NCI-H1694 (cell line): ENCODE results near the gene DCAF4.

Source experiments
- DNase-seq: peaks from one replicate; lab custom pipeline; 2025; lab: John Stamatoyannopoulos, UW

The DCAF4 gene

GRCh38 chr14:72926292-72927028, at the start of gene DCAF4:
TSS of gene DCAF4 (plus strand) at chr14:72926464. CDS start at chr14:72937979, 11,515 bp downstream.
- peak; percentile 72 for DNase-seq

DNA sequence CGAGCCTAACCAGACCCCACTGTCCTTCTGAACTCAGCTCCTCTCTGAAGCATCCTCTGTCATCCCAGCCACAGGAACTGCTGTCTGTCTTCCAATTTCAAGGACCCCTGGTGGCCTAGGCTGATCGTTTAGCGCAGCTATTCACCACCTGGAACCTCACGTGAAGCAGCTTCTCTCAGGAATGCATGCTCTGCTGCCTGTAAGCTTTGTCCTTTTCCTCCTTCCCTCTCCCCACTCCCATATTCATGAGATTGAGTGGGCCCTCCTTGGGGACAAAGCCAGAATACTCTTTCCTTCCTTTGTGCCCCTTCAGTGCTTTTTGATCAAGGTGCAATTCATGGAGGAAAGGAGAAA, 49.6 kb upstream of the DCAF4 start:
- DNase-seq = no peak

DNA sequence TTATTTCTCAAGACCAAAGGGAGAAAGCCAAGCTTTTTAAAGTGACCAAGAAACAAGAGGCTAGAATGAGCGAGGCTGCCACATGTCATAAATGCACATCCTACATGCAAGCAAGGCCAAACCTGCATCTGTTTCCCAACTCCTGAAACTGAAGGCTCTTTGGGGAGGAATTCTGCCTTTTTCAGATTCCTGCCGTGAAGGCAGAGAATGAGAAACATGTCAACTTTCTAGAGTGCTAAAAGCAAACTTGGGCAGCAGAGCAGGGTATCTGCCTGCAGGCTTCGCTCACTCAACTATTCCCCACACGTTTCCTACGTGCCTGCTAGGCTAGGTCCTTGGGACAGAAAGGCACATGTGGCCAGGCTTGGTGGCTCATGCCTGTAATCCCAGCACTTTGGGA, 47.5 kb upstream of the DCAF4 start:
- DNase-seq = no peak

GRCh38 chr14:72879431-72879830, 46.8 kb upstream of the DCAF4 start:
- DNase-seq = no peak

- DNase-seq = no peak
These were observed 46.1 kb upstream of the DCAF4 start for GRCh38 chr14:72880164-72880563.

GRCh38 chr14:72880820-72881219, 45.4 kb upstream of the DCAF4 start:
- no peak for DNase-seq

- DNase-seq = no peak
These were observed 44.7 kb upstream of the DCAF4 start for GRCh38 chr14:72881543-72881942.

DNA sequence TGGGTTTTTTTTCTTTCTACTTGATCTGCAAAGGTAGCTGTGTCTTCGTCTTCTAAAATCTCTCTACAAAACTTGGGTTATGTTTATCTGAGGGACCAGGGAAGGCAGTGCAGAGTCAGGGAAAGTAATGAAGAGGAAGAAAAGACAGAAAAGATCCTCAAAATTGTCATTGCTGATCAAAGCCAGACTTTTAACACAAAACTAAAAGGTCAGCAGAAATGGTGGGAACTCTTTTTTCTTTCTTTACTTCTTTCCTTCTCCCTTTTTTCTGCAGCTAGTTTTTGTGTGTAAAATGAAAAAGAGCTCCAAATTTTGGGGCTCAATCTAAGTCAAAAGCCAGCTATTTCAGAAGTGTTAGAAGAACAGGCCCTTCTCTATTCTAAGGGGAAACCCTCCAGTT, 44.2 kb upstream of the DCAF4 start:
- DNase-seq = no peak

DNA sequence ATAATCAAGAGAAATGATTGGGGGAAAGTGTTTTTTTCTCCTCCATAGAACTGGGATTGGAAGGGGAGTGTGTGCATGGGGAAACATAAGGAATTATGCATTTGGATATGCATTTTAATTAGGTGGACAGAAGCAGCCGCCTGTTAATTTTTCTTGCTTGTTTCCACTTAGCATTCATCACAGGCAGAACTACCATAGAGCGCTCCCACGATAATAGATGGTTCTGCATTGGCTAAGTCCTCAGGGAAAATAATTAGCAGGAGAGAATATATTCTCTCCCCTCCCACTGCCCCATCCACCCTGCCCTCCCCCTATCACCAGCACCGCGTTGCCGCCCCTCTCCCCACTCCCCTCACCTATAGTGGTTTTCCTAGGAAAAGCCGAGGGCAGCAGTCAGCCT, 43.8 kb upstream of the DCAF4 start:
- DNase-seq = no peak

DNA sequence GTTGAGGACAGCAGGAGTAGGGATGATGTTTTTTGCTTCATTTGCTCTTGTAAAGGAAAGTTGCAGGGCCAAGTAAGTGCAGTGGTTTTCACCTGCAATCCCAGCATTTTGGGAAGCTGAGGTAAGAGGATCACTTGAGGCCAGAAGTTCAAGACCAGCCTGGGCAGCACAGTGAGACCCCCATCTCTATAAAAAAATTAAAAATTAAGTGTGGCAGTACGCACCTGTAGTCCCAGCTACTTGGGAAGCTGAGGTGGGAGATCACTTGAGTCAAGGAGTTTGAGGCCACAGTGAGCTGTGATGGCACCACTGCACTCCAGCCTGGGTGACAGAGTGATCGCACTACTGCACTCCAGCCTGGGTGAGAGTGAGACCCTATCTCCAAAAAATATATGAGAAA, 43.2 kb upstream of the DCAF4 start:
- no peak for DNase-seq

GRCh38 chr14:72883961-72884360, 42.3 kb upstream of the DCAF4 start:
- DNase-seq = no peak

- DNase-seq = no peak
These were observed 41.9 kb upstream of the DCAF4 start for GRCh38 chr14:72884386-72884785.

- no peak for DNase-seq
These were observed 38.8 kb upstream of the DCAF4 start for GRCh38 chr14:72887514-72887913.

- DNase-seq = peak; percentile 64
These were observed 38.1 kb upstream of the DCAF4 start for GRCh38 chr14:72888192-72888591.

DNA sequence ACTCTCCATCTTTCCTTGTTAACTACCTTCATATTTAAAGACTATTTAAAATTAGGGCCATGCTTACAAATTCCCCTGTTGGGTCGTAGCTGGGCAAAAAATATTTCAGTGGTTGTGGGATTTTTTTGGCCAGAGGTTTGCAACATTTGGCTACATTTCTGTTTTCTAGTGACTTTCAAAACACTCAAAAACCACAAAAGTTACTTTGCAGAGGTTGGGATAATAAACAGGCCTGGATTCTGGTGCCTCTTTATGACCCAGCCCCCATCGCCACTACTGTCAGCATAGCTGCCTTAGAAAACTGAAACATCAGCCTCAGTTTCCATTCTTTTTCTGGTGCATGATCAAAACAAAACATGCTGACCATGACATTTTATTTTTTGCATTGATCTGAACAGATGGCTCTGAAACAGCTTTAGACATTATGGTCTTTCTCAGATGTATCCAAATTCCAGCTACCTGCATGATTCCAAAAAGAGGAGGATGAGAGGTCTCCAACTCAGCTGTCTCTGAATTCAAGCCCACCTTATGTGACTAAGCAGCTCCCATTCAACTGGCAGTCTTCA, 37.5 kb upstream of the DCAF4 start:
- no peak for DNase-seq

DNA sequence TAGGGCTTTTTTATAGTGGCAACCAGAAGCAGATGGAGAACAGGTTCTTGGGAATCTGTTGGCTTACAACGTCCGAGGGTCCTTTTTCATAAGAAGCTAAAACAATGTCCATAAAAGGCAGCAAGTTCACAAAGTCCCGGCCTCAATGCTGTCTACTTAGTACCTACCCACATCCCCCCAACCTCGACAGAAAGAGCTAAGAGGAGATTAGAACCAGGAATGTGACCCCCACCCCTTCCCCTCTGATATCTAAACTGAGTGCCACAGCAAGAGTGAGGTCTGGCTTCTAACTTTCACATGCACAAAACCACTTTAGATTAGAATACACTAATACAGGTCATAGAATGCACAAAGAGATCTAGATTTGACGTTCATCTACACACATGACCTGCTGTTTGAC, 36.9 kb upstream of the DCAF4 start:
- DNase-seq = no peak

DNA sequence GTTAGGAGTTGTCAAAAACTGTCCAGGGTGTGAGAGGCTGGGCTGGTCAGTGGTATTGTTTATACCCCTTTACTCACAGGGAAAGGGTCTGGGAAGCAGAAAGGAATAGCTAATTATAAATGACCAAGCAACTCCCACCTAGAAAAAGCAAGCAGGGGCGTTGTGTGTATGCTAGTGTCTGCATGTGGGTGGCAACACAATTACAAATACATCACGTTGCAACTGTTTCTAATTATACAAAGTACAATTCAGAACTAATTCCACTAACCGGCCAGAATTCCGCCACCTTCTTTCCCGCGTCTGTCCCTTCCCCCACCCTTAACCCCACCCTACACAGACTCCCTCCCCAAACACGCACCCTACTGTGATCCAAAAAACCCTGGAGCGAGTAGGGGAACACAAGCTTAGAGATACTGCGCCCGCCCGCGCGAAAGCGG, 34.6 kb upstream of the DCAF4 start:
- DNase-seq = no peak

DNA sequence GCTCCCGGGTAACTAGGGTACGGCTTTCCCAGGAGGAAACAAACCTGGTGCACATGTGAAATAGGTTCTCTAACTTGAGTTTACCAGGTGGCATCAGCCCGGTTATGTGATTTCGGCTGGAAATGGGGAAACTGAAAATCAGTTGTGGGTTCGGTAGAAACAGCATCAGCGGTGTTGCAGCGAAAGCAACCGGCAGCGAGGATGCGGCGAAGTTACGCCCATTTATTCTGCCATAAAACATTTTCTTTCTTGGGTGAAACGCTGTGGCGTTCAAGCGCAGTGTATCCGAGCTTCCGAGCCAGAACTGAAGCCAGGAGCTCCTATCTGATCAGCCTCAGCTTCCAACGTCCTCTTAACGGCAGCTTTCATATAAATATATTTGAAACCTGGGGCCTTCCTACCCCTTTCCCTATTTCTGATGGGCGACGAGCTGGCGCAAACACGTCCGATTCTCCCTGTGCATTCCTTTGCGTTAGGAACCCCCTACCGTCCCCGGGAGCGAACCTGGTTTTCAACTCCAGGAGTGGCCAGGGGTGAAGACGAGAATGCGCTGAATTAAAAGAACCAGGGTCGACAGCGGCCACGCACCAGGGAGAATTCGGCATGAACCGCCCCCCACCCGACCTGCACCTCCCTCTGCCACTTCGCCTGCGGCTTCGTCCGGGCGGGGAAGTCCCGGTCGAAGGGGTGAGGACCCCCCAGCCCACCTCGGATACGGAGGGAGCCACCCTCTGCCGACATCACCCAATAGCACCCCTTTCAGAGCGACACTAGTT, 34.0 kb upstream of the DCAF4 start:
- peak; percentile 60 for DNase-seq

DNA sequence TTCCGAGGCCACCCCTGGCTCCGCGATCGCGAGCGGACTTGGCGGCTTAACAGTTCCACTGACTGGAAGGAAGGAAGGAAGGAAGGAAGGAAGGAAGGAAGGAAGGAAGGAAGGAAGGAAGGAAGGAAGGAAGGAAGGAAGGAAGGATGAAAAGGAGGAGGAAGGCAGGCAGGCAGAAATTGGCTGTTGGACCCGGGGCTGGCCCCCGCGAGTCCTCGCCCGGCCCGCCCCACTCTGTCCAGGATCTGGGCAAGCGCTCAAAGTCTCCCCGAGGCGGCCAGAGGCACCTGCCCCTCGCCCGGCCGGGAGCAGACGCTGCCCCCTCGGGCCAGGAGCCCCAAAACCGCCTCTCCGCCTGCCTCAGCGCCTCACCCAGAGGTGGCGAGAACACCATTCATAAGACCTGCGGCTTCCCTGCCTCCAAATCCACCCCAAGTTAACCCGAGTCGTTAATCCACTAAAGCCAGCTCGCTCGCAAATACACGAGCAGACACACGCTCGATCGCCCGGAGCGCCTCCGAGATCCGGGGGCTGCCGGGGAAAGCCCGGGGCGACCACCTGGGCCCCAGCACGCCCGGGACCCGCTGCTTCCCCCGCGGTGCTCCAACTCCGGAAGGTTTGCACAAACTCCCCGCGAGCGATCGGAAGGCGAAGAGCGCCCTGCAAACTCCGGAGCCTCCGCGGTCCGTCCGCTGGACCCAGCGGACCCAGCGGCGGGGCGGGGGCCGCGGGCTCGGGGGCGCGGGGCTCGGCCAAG, 33.2 kb upstream of the DCAF4 start:
- no peak for DNase-seq

- peak; percentile 99 for DNase-seq
These were observed 32.5 kb upstream of the DCAF4 start, which contains the start of gene DPF3 for GRCh38 chr14:72893636-72894322. TSS of gene DPF3 (minus strand) at chr14:72894101. CDS start at chr14:72894088, 13 bp downstream.

DNA sequence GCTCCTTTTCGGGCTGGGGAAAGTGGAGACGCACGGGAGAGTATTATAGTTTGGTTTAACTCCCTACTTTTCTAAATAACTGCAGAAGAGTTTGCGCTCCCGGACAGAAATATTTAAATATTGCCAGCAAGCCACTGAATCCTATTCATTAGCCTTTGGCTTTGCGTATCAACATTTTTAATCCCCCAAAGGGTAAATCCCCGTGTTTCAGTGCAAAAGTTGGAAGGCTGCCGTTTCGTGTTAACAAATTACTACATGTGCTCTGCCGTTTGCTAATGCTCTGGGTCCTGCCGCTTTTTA, 32.0 kb upstream of the DCAF4 start:
- no peak for DNase-seq
